Pancreas (tissue), 10 donors: ENCODE measurements around the gene C3orf62. TPM values are rescaled to one million over a fixed set of nuclear protein-coding genes. Genes with fewer than 3 reads are reported as not detected.

ENCODE experiments used
- ATAC-seq, 4 donors: fragments of 200-7000 bp; cut with Tn5 transposase; one replicate each; pipeline versions ENCODE4 v1.8.0 to v1.9.1; 2020; ENCODE audit warnings: mild to moderate bottlenecking in 4 of 4, moderate library complexity in 4 of 4
- DNase-seq, 6 donors: peaks; one replicate each; pipeline ENCODE4 v3.0.0-alpha.2; 2020
- FAIRE-seq: peaks from 2 replicates; lab custom pipeline; 2012; peaks lifted over from hg19 to GRCh38; lab: Jason Lieb, UNC
- H3K27ac ChIP-seq, 4 donors: fragments of 200-600 bp; sonication (generic); 1 replicate in 3 of 4; 2 replicates in 1 of 4; pipeline versions ENCODE4 v1.5.0 to v1.8.0; 2020
- H3K27me3 ChIP-seq, 4 donors: fragments of 200-600 bp; one replicate each; pipeline ENCODE4 v1.8.0; 2021
- H3K36me3 ChIP-seq, 3 donors: fragments of 200-600 bp; sonication (generic) in 1 of 3; one replicate each; pipeline versions ENCODE4 v1.5.0 to v1.8.0; 2020 to 2021
- H3K4me1 ChIP-seq, 3 donors: fragments of 200-600 bp; one replicate each; pipeline ENCODE4 v1.8.0; 2021
- H3K4me3 ChIP-seq, 4 donors: fragments of 200-600 bp; sonication (generic) in 2 of 4; one replicate each; pipeline versions ENCODE4 v1.5.0 to v1.8.0; 2020 to 2021
- H3K9me3 ChIP-seq, 4 donors: fragments of 200-600 bp; one replicate each; pipeline ENCODE4 v1.8.0; 2021
- CTCF ChIP-seq, 4 donors: fragments of 200-600 bp; sonication (generic) in 3 of 4; IDR thresholded peaks; one replicate each; pipeline versions ENCODE4 v1.5.0 to v1.8.0; 2021; ENCODE audit warnings: antibody characterized with exemption in 4 of 4
- WGBS, 2 donors: extraction: QIAGEN DNeasy Blood & Tissue Kit; methylation state at CpG; one replicate each; pipeline ENCODE4 v1.1.7; 2013; 5-methylcytosine and 5-hydroxymethylcytosine counted together
- intact Hi-C, 3 donors: fragments of 100-400 bp; cut with DNase I; formaldehyde crosslinking; loops; one replicate each; pipeline versions ENCODE4 v1.11.1 to v1.14.2; 2022
- polyA plus RNA-seq, 2 donors: library from polyadenylated mRNA; stranded (reverse); fragments of 200-250 nt; gene quantifications; one replicate each; pipeline ENCODE4 v1.2.3, GENCODE V29; 2013
- total RNA-seq, 6 donors: library from RNA; stranded (reverse); fragmentation: NEBNext Ultra II Directional in 4 of 6; extraction: Animal tissue kit (Norgen Biotek cat#: 25700) in 4 of 6; gene quantifications; one replicate each; pipeline versions ENCODE4 v1.2.1 to v1.2.4, GENCODE V29; 2021 to 2023
- donor health status: healthy with polysubstance abuse.
- donor health status: DM: no; HTN: no; CAD: no; lungs with moderate emphysema.
- donor health status: DM: no; HTN: no; CAD: no.
- donor health status: control.
- donor health status: control.
- donor health status: Bipolar disorder and iron deficiency.
- donor health status: DM: yes; HTN: yes; CAD: no.
- donor health status: DM: no; HTN: no; CAD: no.
- donor health status: DM: no; HTN: no; CAD: no.
- donor health status: DM: yes; HTN: yes; CAD: no.

Gene C3orf62
- total RNA-seq (1 to 10 TPM in 4 of 6 donors, under 1 TPM in 2; 0.83 to 2.6 (median 1.5) TPM), polyA plus RNA-seq (1 to 10 TPM; 4.4 to 7.2 TPM)

GRCh38 chr3:49276475-49277382 lies at the start of gene C3orf62:
C3orf62 (minus strand) TSS chr3:49277232; CDS start chr3:49276872, 360 bp downstream.
- Histone ChIP-seq H3K9me3 (no peaks in the 10 kb centered on the region), H3K36me3 (peaks cover 0 to 8% (median 0%) of the 10 kb centered on the region in 3 donors), H3K4me1 (peaks cover 0 to 8% (median 6%) of the 10 kb centered on the region in 3 donors), H3K4me3 (peak within 1 kb of the TSS; percentile 0 to 59 (median 46)), H3K27ac (peak within 1 kb of the TSS; percentile 82 to 92 (median 88)), H3K27me3 (no peaks in the 10 kb centered on the region)
- no peak for TF ChIP-seq CTCF (IDR thresholded peaks at IDR 0.05)
- WGBS, 2 donors, result 2 to 3% methylated on average over 46 to 51 of the region's 51 CpGs
- ATAC-seq (peak; percentile 95 to 97 (median 96)), FAIRE-seq (no peak), DNase-seq (peak; percentile 87 to 95 (median 91))
- intact Hi-C loops, result no loop called here

GRCh38 chr3:49324768-49325167 lies 47.7 kb upstream of the C3orf62 start:
- intact Hi-C loops, result no loop called here
- Histone ChIP-seq H3K27ac (no peak overlapping the region), H3K27me3 (no peaks in the 10 kb centered on the region), H3K4me1 (no peaks in the 10 kb centered on the region), H3K4me3 (no peak overlapping the region), H3K36me3 (peaks cover 6 to 63% (median 11%) of the 10 kb centered on the region in 3 donors), H3K9me3 (no peaks in the 10 kb centered on the region)
- WGBS, 2 donors, result 88 to 89% methylated on average over 7 of the region's 7 CpGs
- ATAC-seq (peak in 2 of 4 donors; percentile 58 to 72), DNase-seq (no peak), FAIRE-seq (no peak)
- no peak for TF ChIP-seq CTCF (IDR thresholded peaks at IDR 0.05)

- WGBS, 2 donors, result 94% methylated on average over 16 of the region's 16 CpGs
- Histone ChIP-seq H3K27me3 (no peaks in the 10 kb centered on the region), H3K27ac (no peak overlapping the region), H3K9me3 (no peaks in the 10 kb centered on the region), H3K36me3 (peaks cover 0 to 42% (median 7%) of the 10 kb centered on the region in 3 donors), H3K4me3 (no peak overlapping the region), H3K4me1 (no peaks in the 10 kb centered on the region)
- TF ChIP-seq CTCF (IDR thresholded peaks at IDR 0.05), result no peak
- FAIRE-seq (no peak), ATAC-seq (no peak), DNase-seq (peak in 1 of 6 donors; percentile 39)
- intact Hi-C loops, result no loop called here
Measured at GRCh38 chr3:49316696-49317457, 39.8 kb upstream of the C3orf62 start.

- H3K4me3 ChIP-seq, result no peak overlapping the region
- H3K27ac ChIP-seq, result no peak overlapping the region
- H3K27me3 ChIP-seq, result no peaks in the 10 kb centered on the region
- ATAC-seq, result no peak
- no peak for DNase-seq
- 98 to 100% methylated on average over 1 of the region's 1 CpG for WGBS, 2 donors
- peaks cover 0 to 40% (median 7%) of the 10 kb centered on the region in 3 donors for H3K36me3 ChIP-seq
- no peak for TF ChIP-seq CTCF (IDR thresholded peaks at IDR 0.05)
- FAIRE-seq, result no peak
- intact Hi-C loops, result no loop called here
- no peaks in the 10 kb centered on the region for H3K9me3 ChIP-seq
- H3K4me1 ChIP-seq, result no peaks in the 10 kb centered on the region
Measured at GRCh38 chr3:49313896-49314688, 37.1 kb upstream of the C3orf62 start.
